AG04450 (cell line): ENCODE measurements around the gene SCFD2. TPM values are rescaled to one million over a fixed set of nuclear protein-coding genes. Genes with fewer than 3 reads are reported as not detected.

ENCODE experiments used
- CTCF ChIA-PET: fragments of 300-600, 350-600 bp; formaldehyde crosslinking; extraction: SDS; loops from one replicate; lab custom pipeline; 2022; ENCODE audit warnings: antibody characterized with exemption, inconsistent platforms; lab: Charles Lee
- POLR2A ChIA-PET: fragments of 350-600 bp; formaldehyde crosslinking; extraction: SDS; loops from one replicate; lab custom pipeline; 2021; ENCODE audit warnings: antibody characterized with exemption, inconsistent platforms; lab: Yijun Ruan, JAX
- DNase-seq: peaks from one replicate; pipeline ENCODE4 v3.0.0-alpha.2; 2011; ENCODE audit warnings: low read depth, low spot score
- H3K27ac ChIP-seq: one replicate; pipeline ENCODE4 v1.5.1; 2012; ENCODE audit warnings: low read depth, low read length, control low read depth
- H3K27me3 ChIP-seq: one replicate; pipeline ENCODE4 v1.6.0; 2012; ENCODE audit warnings: low read length; ENCODE audit not compliant: control insufficient read depth, insufficient read depth
- H3K4me3 ChIP-seq: 2 replicates; pipeline ENCODE4 v1.5.1; 2011; ENCODE audit warnings: mild to moderate bottlenecking, low read depth, low read length, control low read depth
- H3K9me3 ChIP-seq: 2 replicates; pipeline ENCODE4 v1.5.1; 2012; ENCODE audit warnings: low read length; ENCODE audit not compliant: control insufficient read depth, insufficient read depth
- CTCF ChIP-seq: IDR thresholded peaks from 2 replicates; pipeline ENCODE4 v1.5.1; 2011; ENCODE audit warnings: low read depth, low read length, control low read depth, inconsistent platforms
- polyA plus RNA-seq: library from polyadenylated mRNA; depleted of rRNA; stranded (reverse); fragments of >200 nt; gene quantifications from 2 replicates; pipeline ENCODE4 v1.2.3, GENCODE V29; 2011

The SCFD2 gene
- polyA plus RNA-seq, 1 experiment, result 16.4 TPM

GRCh38 chr4:52876069-52876468, 489.8 kb downstream of the SCFD2 start:
- Histone ChIP-seq H3K9me3 (no peaks in the 10 kb centered on the region), H3K27me3 (no peaks in the 10 kb centered on the region), H3K4me3 (no peak overlapping the region), H3K27ac (no peak overlapping the region)
- DNase-seq, result no peak
- CTCF ChIA-PET, result no interaction called here
- TF ChIP-seq CTCF, result no peak
- POLR2A ChIA-PET, result no interaction called here

- Histone ChIP-seq H3K27ac (no peak overlapping the region), H3K4me3 (no peak overlapping the region), H3K27me3 (no peaks in the 10 kb centered on the region), H3K9me3 (no peaks in the 10 kb centered on the region)
- DNase-seq, result no peak
- ChIA-PET POLR2A (no interaction called here), CTCF (no interaction called here)
- TF ChIP-seq CTCF, result no peak
Observed at GRCh38 chr4:52874948-52875347, 490.9 kb downstream of the SCFD2 start.

- H3K27me3 ChIP-seq, result no peaks in the 10 kb centered on the region
- no peak overlapping the region for H3K27ac ChIP-seq
- no peak for TF ChIP-seq CTCF
- H3K4me3 ChIP-seq, result no peak overlapping the region
- no peak for DNase-seq
- peaks cover 3% of the 10 kb centered on the region; the same call in 1 of the 2 replicates for H3K9me3 ChIP-seq
- CTCF ChIA-PET, result no interaction called here
- POLR2A ChIA-PET, result no interaction called here
Observed at GRCh38 chr4:52873861-52874343, 492.0 kb downstream of the SCFD2 start.

- no peak overlapping the region for H3K4me3 ChIP-seq
- TF ChIP-seq CTCF, result no peak
- CTCF ChIA-PET, result no interaction called here
- peaks cover 3% of the 10 kb centered on the region; the same call in 1 of the 2 replicates for H3K9me3 ChIP-seq
- POLR2A ChIA-PET, result no interaction called here
- no peaks in the 10 kb centered on the region for H3K27me3 ChIP-seq
- no peak for DNase-seq
- H3K27ac ChIP-seq, result no peak overlapping the region
Observed at GRCh38 chr4:52873191-52873590, 492.7 kb downstream of the SCFD2 start.

- no peak overlapping the region for H3K27ac ChIP-seq
- CTCF ChIA-PET, result no interaction called here
- DNase-seq, result no peak
- POLR2A ChIA-PET, result no interaction called here
- H3K9me3 ChIP-seq, result peaks cover 3% of the 10 kb centered on the region; the same call in 1 of the 2 replicates
- no peak for TF ChIP-seq CTCF
- peaks cover 3% of the 10 kb centered on the region for H3K27me3 ChIP-seq
- H3K4me3 ChIP-seq, result no peak overlapping the region
Observed at GRCh38 chr4:52870225-52870624, 495.6 kb downstream of the SCFD2 start.
